Measurements from ENCODE around the gene ARHGAP36.

DNA sequence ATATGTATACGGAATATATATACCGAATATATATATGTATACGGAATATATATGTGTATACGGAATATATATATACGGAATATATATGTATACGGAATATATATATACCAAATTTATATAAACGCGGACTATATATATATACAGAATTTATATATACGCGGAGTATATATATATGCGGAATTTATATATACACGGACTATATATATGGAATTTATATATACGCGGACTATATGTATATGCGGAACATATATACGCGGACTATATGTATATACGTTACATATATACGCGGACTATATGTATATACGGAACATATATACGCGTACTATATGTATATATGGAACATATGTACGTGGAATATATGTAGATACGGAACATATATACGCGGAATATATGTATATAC lies 78.6 kb downstream of the ARHGAP36 start:
- TF ChIP-seq, protein P1, sequence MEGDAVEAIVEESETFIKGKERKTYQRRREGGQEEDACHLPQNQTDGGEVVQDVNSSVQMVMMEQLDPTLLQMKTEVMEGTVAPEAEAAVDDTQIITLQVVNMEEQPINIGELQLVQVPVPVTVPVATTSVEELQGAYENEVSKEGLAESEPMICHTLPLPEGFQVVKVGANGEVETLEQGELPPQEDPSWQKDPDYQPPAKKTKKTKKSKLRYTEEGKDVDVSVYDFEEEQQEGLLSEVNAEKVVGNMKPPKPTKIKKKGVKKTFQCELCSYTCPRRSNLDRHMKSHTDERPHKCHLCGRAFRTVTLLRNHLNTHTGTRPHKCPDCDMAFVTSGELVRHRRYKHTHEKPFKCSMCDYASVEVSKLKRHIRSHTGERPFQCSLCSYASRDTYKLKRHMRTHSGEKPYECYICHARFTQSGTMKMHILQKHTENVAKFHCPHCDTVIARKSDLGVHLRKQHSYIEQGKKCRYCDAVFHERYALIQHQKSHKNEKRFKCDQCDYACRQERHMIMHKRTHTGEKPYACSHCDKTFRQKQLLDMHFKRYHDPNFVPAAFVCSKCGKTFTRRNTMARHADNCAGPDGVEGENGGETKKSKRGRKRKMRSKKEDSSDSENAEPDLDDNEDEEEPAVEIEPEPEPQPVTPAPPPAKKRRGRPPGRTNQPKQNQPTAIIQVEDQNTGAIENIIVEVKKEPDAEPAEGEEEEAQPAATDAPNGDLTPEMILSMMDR (IDR thresholded peaks at IDR 0.05): no peak
- no peak for TF ChIP-seq CHD4 (IDR thresholded peaks at IDR 0.05; ENCODE audit: borderline replicate concordance)
- TF ChIP-seq RCOR1 (IDR thresholded peaks at IDR 0.05; ENCODE audit: low read depth, low read length): no peak

Measured in A549 (cell line).